Neural cell (in vitro differentiated cells): ENCODE measurements around the gene COQ9. TPM values are rescaled to one million over a fixed set of nuclear protein-coding genes. Genes with fewer than 3 reads are reported as not detected.

Experiments
- H2AFZ ChIP-seq: fragments of 200-600, 300-800 bp; sonication (generic), shearing (Covaris generic); 2 replicates; pipeline ENCODE4 v1.6.0; 2014; ENCODE audit warnings: low read depth, mild to moderate bottlenecking, antibody characterized with exemption, low read length, moderate library complexity
- H3F3A ChIP-seq: fragments of 200-600 bp; shearing (Covaris generic); 2 replicates; pipeline ENCODE4 v1.6.1; 2016; ENCODE audit warnings: mild to moderate bottlenecking, moderate library complexity, mixed read lengths, antibody characterized with exemption, low read length; ENCODE audit not compliant: insufficient read depth, poor library complexity, severe bottlenecking
- H3K27ac ChIP-seq: fragments of 200-600, 300-800 bp; sonication (generic), shearing (Covaris generic); 2 replicates; pipeline ENCODE4 v1.5.1; 2014; ENCODE audit warnings: mild to moderate bottlenecking, low read length, moderate library complexity
- H3K27me3 ChIP-seq: fragments of 300-800, 200-600 bp; sonication (generic), shearing (Covaris generic); 2 replicates; pipeline ENCODE4 v1.6.0; 2014; ENCODE audit warnings: mild to moderate bottlenecking, low read depth, low read length, moderate library complexity; ENCODE audit not compliant: insufficient read depth
- H3K36me3 ChIP-seq: fragments of 300-800, 200-600 bp; sonication (generic), shearing (Covaris generic); 2 replicates; pipeline ENCODE4 v1.5.1; 2014; ENCODE audit warnings: mild to moderate bottlenecking, antibody characterized with exemption, low read length, moderate library complexity; ENCODE audit not compliant: insufficient read depth
- H3K4me2 ChIP-seq: fragments of 300-800, 200-600 bp; sonication (generic), shearing (Covaris generic); 2 replicates; pipeline ENCODE4 v1.6.0; 2014; ENCODE audit warnings: mild to moderate bottlenecking, low read length
- H3K4me3 ChIP-seq: fragments of 300-800, 200-600 bp; sonication (generic), shearing (Covaris generic); 2 replicates; pipeline ENCODE4 v1.5.1; 2014; ENCODE audit warnings: mild to moderate bottlenecking, low read length, moderate library complexity
- H3K79me2 ChIP-seq: fragments of 200-600 bp; shearing (Covaris generic); replicated peaks from 2 replicates; pipeline ENCODE4 v1.6.0; 2014; ENCODE audit warnings: mild to moderate bottlenecking, low read length, moderate library complexity; ENCODE audit not compliant: insufficient read depth
- H3K9ac ChIP-seq: fragments of 300-800, 200-600 bp; sonication (generic), shearing (Covaris generic); 2 replicates; pipeline ENCODE4 v1.6.1; 2016; ENCODE audit warnings: mild to moderate bottlenecking, low read length, mixed read lengths
- H3K9me2 ChIP-seq: fragments of 200-600 bp; shearing (Covaris generic); 2 replicates; pipeline ENCODE4 v1.6.1; 2016; ENCODE audit warnings: mild to moderate bottlenecking, low read length, mixed read lengths; ENCODE audit not compliant: insufficient read depth
- H3K9me3 ChIP-seq: fragments of 200-600, 300-800 bp; sonication (generic), shearing (Covaris generic); 2 replicates; pipeline ENCODE4 v1.6.1; 2016; ENCODE audit warnings: mild to moderate bottlenecking, mixed run types, low read length, moderate library complexity, mixed read lengths
- H4K20me1 ChIP-seq: fragments of 200-600 bp; shearing (Covaris generic); 2 replicates; pipeline ENCODE4 v1.6.1; 2016; ENCODE audit warnings: mild to moderate bottlenecking, mixed run types; ENCODE audit not compliant: insufficient read depth
- EP300 ChIP-seq: fragments of 450-650 bp; conservative IDR thresholded peaks from 2 replicates; pipeline ENCODE4 v1.6.1; 2014; ENCODE audit warnings: antibody characterized with exemption, mild to moderate bottlenecking, moderate library complexity; ENCODE audit not compliant: poor library complexity, severe bottlenecking
- EZH2 ChIP-seq: fragments of 200-600, 300-800 bp; shearing (Covaris generic), sonication (generic); IDR thresholded peaks from 2 replicates; pipeline ENCODE4 v1.6.1; 2014; ENCODE audit warnings: antibody characterized with exemption, low read length, borderline replicate concordance, mild to moderate bottlenecking; ENCODE audit not compliant: insufficient read depth, poor library complexity, severe bottlenecking
- MXI1 ChIP-seq: fragments of 450-650 bp; conservative IDR thresholded peaks from 2 replicates; pipeline ENCODE4 v1.6.1; 2014; ENCODE audit warnings: antibody characterized with exemption, mild to moderate bottlenecking; ENCODE audit not compliant: poor library complexity, severe bottlenecking
- POLR2AphosphoS5 ChIP-seq: IDR thresholded peaks from 2 replicates; pipeline ENCODE4 v1.6.1; 2012
- RAD21 ChIP-seq: fragments of 450-650 bp; conservative IDR thresholded peaks from 2 replicates; pipeline ENCODE4 v1.6.1; 2014; ENCODE audit warnings: antibody characterized with exemption, mild to moderate bottlenecking, moderate library complexity
- SMC3 ChIP-seq: fragments of 450-650 bp; conservative IDR thresholded peaks from 2 replicates; pipeline ENCODE4 v1.6.1; 2014; ENCODE audit warnings: antibody characterized with exemption, mild to moderate bottlenecking, moderate library complexity; ENCODE audit not compliant: poor library complexity
- TAF1 ChIP-seq: IDR thresholded peaks from 2 replicates; pipeline ENCODE4 v1.6.1; 2012; ENCODE audit warnings: low read depth
- polyA plus RNA-seq: library from polyadenylated mRNA; depleted of rRNA; stranded (reverse); fragments of >200 nt; gene quantifications from 2 replicates; pipeline ENCODE4 v1.2.3, GENCODE V29; 2014
- TF ChIP-seq, protein P1 (sequence below): IDR thresholded peaks from 2 replicates; pipeline ENCODE4 v1.6.1; 2012; ENCODE audit warnings: borderline replicate concordance
- TF ChIP-seq, protein P2 (sequence below): fragments of 450-650 bp; IDR thresholded peaks from 2 replicates; pipeline ENCODE4 v1.5.1; 2014; ENCODE audit warnings: antibody characterized with exemption, mild to moderate bottlenecking, moderate library complexity; ENCODE audit not compliant: poor library complexity, severe bottlenecking

Gene COQ9
- polyA plus RNA-seq, 1 donor from 2014 or later: 78.7 TPM

DNA sequence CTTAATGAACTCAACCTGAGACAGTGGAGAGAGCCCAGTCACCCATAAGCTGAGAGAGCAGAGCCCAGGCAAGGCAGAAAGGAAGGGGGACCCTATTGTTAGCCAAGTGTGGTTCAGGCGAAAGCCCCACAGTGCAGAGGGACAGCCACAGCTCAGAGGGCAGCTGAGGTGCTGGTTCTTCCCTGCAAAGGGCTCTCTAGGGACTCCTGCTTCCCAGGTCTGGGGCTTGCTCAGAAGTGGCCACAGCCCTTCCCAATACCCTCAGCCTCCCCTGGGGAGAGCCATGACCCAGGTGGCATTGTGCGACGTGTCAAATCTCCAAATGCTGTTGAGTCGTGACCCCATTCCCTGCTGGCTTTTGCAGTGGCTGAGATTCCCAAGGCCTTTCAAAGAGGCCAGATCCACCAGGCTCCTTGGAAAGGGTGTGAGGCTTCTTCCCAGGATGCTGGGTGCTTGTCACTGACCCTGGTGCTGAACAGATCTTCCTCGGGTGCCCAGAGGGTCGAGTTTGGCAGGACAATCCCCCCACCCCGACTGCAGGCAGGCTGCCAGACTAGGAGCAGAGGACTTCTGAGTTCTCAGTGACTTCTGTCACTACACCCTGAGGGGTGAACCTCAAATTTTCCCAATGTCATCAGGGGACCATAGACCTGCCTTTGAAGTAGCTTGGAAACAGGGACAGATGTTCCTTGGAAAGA is 45.2 kb upstream of the COQ9 start:
- Histone ChIP-seq H4K20me1 (no peaks in the 10 kb centered on the region), H3K9ac (no peak overlapping the region), H3K9me2 (no peaks in the 10 kb centered on the region), H3K4me2 (no peak overlapping the region), H3K27me3 (no peaks in the 10 kb centered on the region), H3F3A (no peaks in the 10 kb centered on the region), H3K27ac (no peak overlapping the region), H2AFZ (no peak overlapping the region), H3K4me3 (no peak overlapping the region), H3K79me2 (no peaks in the 10 kb centered on the region), H3K36me3 (no peaks in the 10 kb centered on the region), H3K9me3 (no peaks in the 10 kb centered on the region)
- no peak for TF ChIP-seq SMC3
- TF ChIP-seq RAD21: no peak
- no peak for TF ChIP-seq MXI1

DNA sequence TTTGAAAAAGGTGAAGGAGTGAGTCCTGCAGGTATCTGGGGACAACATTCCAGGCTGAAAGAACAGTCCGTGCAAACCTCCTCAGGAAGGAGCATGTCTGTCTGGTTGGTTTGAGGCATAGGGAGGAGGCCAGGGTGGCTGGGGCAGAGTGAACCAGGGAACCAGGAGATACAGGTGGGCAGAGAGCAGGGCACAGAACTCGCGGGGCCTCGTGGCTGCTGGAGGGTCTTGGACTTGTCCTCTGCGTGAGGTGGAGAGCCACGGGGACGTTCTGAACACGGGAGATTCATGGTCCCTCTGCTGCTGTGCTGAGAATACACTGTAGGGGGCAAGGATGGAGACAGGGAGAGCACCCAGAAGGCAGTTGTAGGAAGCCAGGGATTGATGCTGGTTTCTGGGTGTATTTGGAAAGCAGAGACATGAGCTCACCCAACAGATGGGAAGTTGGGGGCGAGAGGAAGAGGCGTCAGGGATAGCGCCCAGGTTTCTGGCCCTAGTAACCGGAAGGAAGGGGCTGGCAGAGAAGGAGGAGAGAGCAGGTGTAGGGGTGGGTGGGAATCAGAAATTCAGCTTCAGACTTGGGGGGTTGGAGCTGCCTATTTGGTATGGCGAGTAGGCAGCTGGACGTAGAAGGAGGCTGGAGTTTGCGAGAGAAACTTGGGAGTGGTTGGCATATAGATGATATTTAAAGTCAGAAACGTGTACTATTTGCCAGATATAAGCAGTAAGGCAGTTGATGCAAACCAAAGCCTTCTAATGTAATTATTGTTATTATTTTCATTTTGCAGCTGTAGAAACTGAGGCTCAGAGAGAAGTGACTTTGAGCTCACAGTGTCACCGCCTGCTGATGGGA is 43.1 kb upstream of the COQ9 start, which contains the start of gene CCL17:
TSS of gene CCL17 (plus strand) at position 803 of the 853 bp plus-strand sequence. CDS start 9,166 bp downstream, outside the sequence.
- H2AFZ ChIP-seq: no peak within 1 kb of the TSS
- no peaks in the 10 kb centered on the region for H3K36me3 ChIP-seq
- H3K4me3 ChIP-seq: no peak within 1 kb of the TSS
- no peak within 1 kb of the TSS for H3K4me2 ChIP-seq
- TF ChIP-seq EP300 (no peak), EZH2 (no peak), POLR2AphosphoS5 (no peak), RAD21 (no peak), TAF1 (no peak), MXI1 (no peak), SMC3 (no peak)
- TF ChIP-seq, protein P1, sequence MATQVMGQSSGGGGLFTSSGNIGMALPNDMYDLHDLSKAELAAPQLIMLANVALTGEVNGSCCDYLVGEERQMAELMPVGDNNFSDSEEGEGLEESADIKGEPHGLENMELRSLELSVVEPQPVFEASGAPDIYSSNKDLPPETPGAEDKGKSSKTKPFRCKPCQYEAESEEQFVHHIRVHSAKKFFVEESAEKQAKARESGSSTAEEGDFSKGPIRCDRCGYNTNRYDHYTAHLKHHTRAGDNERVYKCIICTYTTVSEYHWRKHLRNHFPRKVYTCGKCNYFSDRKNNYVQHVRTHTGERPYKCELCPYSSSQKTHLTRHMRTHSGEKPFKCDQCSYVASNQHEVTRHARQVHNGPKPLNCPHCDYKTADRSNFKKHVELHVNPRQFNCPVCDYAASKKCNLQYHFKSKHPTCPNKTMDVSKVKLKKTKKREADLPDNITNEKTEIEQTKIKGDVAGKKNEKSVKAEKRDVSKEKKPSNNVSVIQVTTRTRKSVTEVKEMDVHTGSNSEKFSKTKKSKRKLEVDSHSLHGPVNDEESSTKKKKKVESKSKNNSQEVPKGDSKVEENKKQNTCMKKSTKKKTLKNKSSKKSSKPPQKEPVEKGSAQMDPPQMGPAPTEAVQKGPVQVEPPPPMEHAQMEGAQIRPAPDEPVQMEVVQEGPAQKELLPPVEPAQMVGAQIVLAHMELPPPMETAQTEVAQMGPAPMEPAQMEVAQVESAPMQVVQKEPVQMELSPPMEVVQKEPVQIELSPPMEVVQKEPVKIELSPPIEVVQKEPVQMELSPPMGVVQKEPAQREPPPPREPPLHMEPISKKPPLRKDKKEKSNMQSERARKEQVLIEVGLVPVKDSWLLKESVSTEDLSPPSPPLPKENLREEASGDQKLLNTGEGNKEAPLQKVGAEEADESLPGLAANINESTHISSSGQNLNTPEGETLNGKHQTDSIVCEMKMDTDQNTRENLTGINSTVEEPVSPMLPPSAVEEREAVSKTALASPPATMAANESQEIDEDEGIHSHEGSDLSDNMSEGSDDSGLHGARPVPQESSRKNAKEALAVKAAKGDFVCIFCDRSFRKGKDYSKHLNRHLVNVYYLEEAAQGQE: no peak
- TF ChIP-seq, protein P2, sequence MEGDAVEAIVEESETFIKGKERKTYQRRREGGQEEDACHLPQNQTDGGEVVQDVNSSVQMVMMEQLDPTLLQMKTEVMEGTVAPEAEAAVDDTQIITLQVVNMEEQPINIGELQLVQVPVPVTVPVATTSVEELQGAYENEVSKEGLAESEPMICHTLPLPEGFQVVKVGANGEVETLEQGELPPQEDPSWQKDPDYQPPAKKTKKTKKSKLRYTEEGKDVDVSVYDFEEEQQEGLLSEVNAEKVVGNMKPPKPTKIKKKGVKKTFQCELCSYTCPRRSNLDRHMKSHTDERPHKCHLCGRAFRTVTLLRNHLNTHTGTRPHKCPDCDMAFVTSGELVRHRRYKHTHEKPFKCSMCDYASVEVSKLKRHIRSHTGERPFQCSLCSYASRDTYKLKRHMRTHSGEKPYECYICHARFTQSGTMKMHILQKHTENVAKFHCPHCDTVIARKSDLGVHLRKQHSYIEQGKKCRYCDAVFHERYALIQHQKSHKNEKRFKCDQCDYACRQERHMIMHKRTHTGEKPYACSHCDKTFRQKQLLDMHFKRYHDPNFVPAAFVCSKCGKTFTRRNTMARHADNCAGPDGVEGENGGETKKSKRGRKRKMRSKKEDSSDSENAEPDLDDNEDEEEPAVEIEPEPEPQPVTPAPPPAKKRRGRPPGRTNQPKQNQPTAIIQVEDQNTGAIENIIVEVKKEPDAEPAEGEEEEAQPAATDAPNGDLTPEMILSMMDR: no peak
- H3K9ac ChIP-seq: no peak within 1 kb of the TSS
- no peaks in the 10 kb centered on the region for H3K79me2 ChIP-seq
- H3K27me3 ChIP-seq: no peaks in the 10 kb centered on the region
- H3K27ac ChIP-seq: no peak within 1 kb of the TSS
- H3K9me2 ChIP-seq: no peaks in the 10 kb centered on the region
- no peaks in the 10 kb centered on the region for H3K9me3 ChIP-seq
- H4K20me1 ChIP-seq: no peaks in the 10 kb centered on the region
- H3F3A ChIP-seq: no peaks in the 10 kb centered on the region
